GM21723 (cell line): Measurements from ENCODE around the gene MAGEB2.
"Not testable (repeated sequence)": the region's sequence is repeated elsewhere in the genome, so short reads cannot be mapped to it uniquely, and the experiment has no call there.

Experiments used
- ATAC-seq: cut with Tn5 transposase; IDR thresholded peaks from one replicate; pipeline ENCODE4 v1.9.1; 2021; ENCODE audit warnings: mild to moderate bottlenecking, moderate library complexity; ENCODE audit not compliant: unreplicated experiment

Gene MAGEB2

GRCh38 chrX:30215357-30215843, at the start of gene MAGEB2:
Gene MAGEB2, plus strand, starts transcription at chrX:30215563. Its CDS starts 3,018 bp downstream, at chrX:30218581.
- ATAC-seq = no peak

GRCh38 chrX:30170900-30171299, 44.5 kb upstream of the MAGEB2 start:
- ATAC-seq = no peak

GRCh38 chrX:30181353-30181752, 34.0 kb upstream of the MAGEB2 start:
- peak; percentile 82 for ATAC-seq

GRCh38 chrX:30183554-30183953, 31.8 kb upstream of the MAGEB2 start:
- no peak for ATAC-seq

- no peak for ATAC-seq
Measured at GRCh38 chrX:30190426-30190825, 24.9 kb upstream of the MAGEB2 start.

GRCh38 chrX:30193910-30194309, 21.5 kb upstream of the MAGEB2 start:
- ATAC-seq = not testable (repeated sequence)

GRCh38 chrX:30196322-30196721, 19.0 kb upstream of the MAGEB2 start:
- peak; percentile 62 for ATAC-seq

GRCh38 chrX:30212172-30212571, 3.2 kb upstream of the MAGEB2 start:
- ATAC-seq = no peak

- no peak for ATAC-seq
Measured at GRCh38 chrX:30217465-30217864, 2.1 kb downstream of the MAGEB2 start.

GRCh38 chrX:30219372-30219771, 4.0 kb downstream of the MAGEB2 start:
- no peak for ATAC-seq

- ATAC-seq = no peak
Measured at GRCh38 chrX:30220661-30221060, 5.3 kb downstream of the MAGEB2 start.

GRCh38 chrX:30224536-30224935, 9.2 kb downstream of the MAGEB2 start:
- no peak for ATAC-seq

GRCh38 chrX:30228526-30228925, 13.2 kb downstream of the MAGEB2 start:
- ATAC-seq = no peak

- ATAC-seq = no peak
Measured at GRCh38 chrX:30230395-30230794, 15.0 kb downstream of the MAGEB2 start, which contains the start of gene MAGEB3. Gene MAGEB3, plus strand, starts transcription at chrX:30230657. Its CDS starts 5,268 bp downstream, at chrX:30235925.

- no peak for ATAC-seq
Measured at GRCh38 chrX:30241724-30242415, 26.5 kb downstream of the MAGEB2 start, which contains the start of gene MAGEB4. Gene MAGEB4, plus strand, starts transcription at chrX:30242000. Its CDS starts 136 bp downstream, at chrX:30242136.

GRCh38 chrX:30246769-30247489, 31.6 kb downstream of the MAGEB2 start, which contains the start of gene MAGEB1:
Gene MAGEB1, plus strand, starts transcription at chrX:30247146. Its CDS starts 3,348 bp downstream, at chrX:30250494.
- ATAC-seq = no peak

- peak; percentile 58 for ATAC-seq
Measured at GRCh38 chrX:30248854-30249253, 33.5 kb downstream of the MAGEB2 start.

GRCh38 chrX:30253257-30253656, 37.9 kb downstream of the MAGEB2 start:
- peak; percentile 76 for ATAC-seq

- ATAC-seq = no peak
Measured at GRCh38 chrX:30259927-30260326, 44.6 kb downstream of the MAGEB2 start.

GRCh38 chrX:30261012-30261411, 45.6 kb downstream of the MAGEB2 start:
- no peak for ATAC-seq

GRCh38 chrX:30262763-30263162, 47.4 kb downstream of the MAGEB2 start:
- ATAC-seq = no peak
